SH-SY5Y (cell line): Measurements from ENCODE around the gene GPR17.

Experiments used
- GATA2 ChIP-seq: IDR thresholded peaks from 2 replicates; pipeline ENCODE4 v1.6.1; 2011; ENCODE audit warnings: mild to moderate bottlenecking, low read depth, low read length
- GATA3 ChIP-seq: IDR thresholded peaks from 2 replicates; pipeline ENCODE4 v1.6.1; 2011; ENCODE audit warnings: low read depth, mild to moderate bottlenecking, low read length, moderate library complexity

The GPR17 gene

GRCh38 chr2:127645395-127646291 is at the start of gene GPR17:
TSS of gene GPR17 (plus strand) at chr2:127646153. CDS start at chr2:127650736, 4,583 bp downstream.
- TF ChIP-seq GATA2 (no peak), GATA3 (no peak)

GRCh38 chr2:127596311-127597045 is 49.5 kb upstream of the GPR17 start:
- TF ChIP-seq GATA3 (no peak), GATA2 (no peak)

- no peak for TF ChIP-seq GATA3
- TF ChIP-seq GATA2, result no peak
These were observed 48.6 kb upstream of the GPR17 start for GRCh38 chr2:127597046-127597983.

- TF ChIP-seq GATA3, result no peak
These were observed 48.0 kb upstream of the GPR17 start for GRCh38 chr2:127597984-127598380.

GRCh38 chr2:127598711-127599110 is 47.2 kb upstream of the GPR17 start:
- TF ChIP-seq GATA3, result no peak
- TF ChIP-seq GATA2, result no peak

GRCh38 chr2:127599211-127599610 is 46.7 kb upstream of the GPR17 start:
- TF ChIP-seq GATA3 (no peak), GATA2 (no peak)

- TF ChIP-seq GATA2, result no peak
- no peak for TF ChIP-seq GATA3
These were observed 41.0 kb upstream of the GPR17 start for GRCh38 chr2:127604986-127605385.

- no peak for TF ChIP-seq GATA3
- no peak for TF ChIP-seq GATA2
These were observed 40.2 kb upstream of the GPR17 start for GRCh38 chr2:127605691-127606263.

GRCh38 chr2:127606625-127607398 is 39.1 kb upstream of the GPR17 start:
- TF ChIP-seq GATA3 (no peak), GATA2 (no peak)

- TF ChIP-seq GATA2 (no peak), GATA3 (no peak)
These were observed 38.5 kb upstream of the GPR17 start for GRCh38 chr2:127607399-127607908.

- TF ChIP-seq GATA2 (no peak), GATA3 (no peak)
These were observed 37.6 kb upstream of the GPR17 start for GRCh38 chr2:127608061-127609030.
